ENCODE results near the gene NPC1. TPM values are rescaled to one million over a fixed set of nuclear protein-coding genes. Genes with fewer than 3 reads are reported as not detected.
"Not testable (repeated sequence)": the region's sequence is repeated elsewhere in the genome, so short reads cannot be mapped to it uniquely, and the experiment has no call there.

The NPC1 gene
- polyA plus RNA-seq, 3 donors from 2014 or later, result 25.1 to 83.2 (median 47.2) TPM

DNA sequence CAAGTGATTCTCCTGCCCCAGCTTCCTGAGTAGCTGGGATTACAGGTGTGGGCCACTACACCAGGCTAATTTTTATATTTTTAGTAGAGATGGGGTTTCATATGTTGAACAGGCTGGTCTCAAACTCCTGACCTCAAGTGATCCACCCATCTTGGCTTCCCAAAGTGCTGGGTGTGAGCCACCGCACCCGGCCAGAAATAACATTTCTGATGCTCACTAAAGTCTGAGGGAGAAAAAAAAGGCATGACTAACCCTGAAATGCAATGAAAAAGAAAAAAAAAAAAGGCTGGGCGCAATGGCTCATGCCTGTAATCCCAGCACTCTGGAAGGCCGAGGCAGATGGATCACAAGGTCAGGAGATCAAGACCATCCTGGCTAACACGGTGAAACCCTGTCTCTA is 96.7 kb downstream of the NPC1 start:
- DNase-seq, H3K36me3 Mint-ChIP-seq, H3K27ac Mint-ChIP-seq: not testable (repeated sequence)

DNA sequence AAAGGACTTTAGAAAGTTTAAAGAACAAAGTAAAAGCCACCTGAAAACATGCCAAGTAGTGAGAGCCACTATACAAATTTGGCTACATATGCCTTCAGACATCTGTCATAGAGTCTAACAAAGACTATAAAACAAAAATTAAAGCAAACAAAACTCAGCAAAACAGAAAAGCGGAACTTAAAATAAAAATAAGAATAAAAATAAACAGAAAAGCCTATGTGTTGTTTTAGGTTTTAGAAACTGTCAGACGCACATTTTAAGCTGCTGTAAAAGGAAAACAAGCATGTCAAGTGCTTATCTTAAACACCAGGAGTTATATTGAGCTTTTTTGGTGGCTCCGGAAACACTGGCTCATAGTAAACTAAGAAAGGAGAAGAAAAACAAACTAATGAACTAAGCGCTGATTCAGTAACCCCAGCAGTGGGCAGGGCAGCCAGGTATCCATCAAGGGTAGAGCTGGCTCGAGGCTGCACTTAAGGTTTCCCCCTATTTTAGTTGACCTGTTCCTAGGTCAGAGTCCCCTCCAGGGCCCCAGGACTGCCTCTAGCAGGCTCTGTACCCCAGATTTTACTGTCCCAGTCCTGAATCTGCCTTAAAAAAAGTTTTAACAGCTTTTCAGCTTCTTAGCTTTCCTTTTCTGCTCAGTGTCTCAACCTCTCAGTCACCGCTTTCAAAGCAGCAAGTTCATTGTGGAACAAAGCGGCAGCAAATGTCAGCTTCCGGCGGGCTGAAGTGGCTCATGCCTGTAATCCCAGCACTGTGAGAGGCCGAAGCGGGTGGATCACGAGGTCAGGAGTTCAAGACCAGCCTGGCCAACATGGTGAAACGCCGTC is 98.4 kb downstream of the NPC1 start:
- Mint-ChIP-seq H3K4me3 (peak overlapping the region; percentile 68 to 87 (median 79)), H3K36me3 (peaks cover 0 to 3% (median 0%) of the 10 kb centered on the region in 3 donors), H3K9me3 (no peaks in the 10 kb centered on the region), H3K4me1 (peaks cover 16 to 20% of the 10 kb centered on the region in 2 donors), H3K27me3 (ENCODE audit: low read depth in 3 of 3) (peaks cover 2 to 6% (median 2%) of the 10 kb centered on the region in 3 donors), H3K27ac (peak overlapping the region; percentile 86 to 92 (median 86))
- DNase-seq, result peak; percentile 42 to 57 (median 46)

More for the DNA sequence above, 96.7 kb downstream of the NPC1 start:
- H3K9me3 Mint-ChIP-seq; H3K27me3 Mint-ChIP-seq (ENCODE audit: low read depth in 3 of 3); H3K4me3 Mint-ChIP-seq: not testable (repeated sequence)
- peaks cover 16 to 20% of the 10 kb centered on the region in 2 donors for H3K4me1 Mint-ChIP-seq

DNA sequence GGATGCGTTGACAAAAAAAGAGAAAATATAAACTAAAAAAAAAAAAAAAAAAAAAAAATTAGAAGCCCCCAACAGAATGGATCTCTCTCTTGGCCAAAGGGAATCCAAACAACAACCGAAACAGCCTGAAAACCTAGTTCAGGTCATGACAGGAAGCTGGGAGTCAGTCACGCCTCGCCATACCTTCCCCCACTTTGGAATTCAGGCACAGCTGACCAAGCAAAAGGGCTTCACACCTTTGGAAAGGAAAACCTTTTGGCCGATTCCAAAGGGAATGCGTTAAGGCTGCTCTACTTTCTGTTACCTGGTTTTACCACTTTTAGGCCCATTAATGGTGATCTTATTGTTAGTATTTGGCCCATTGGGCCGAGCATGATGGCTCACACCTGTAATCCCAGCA is 100.9 kb downstream of the NPC1 start:
- Mint-ChIP-seq H3K27me3 (ENCODE audit: low read depth in 3 of 3) (peaks cover 2 to 6% (median 2%) of the 10 kb centered on the region in 3 donors), H3K4me3 (no peak overlapping the region), H3K36me3 (peaks cover 0 to 14% (median 9%) of the 10 kb centered on the region in 3 donors), H3K27ac (peak overlapping the region in 2 of 6 donors; percentile 30 to 36), H3K4me1 (peaks cover 16 to 19% of the 10 kb centered on the region in 2 donors), H3K9me3 (no peaks in the 10 kb centered on the region)
- no peak for DNase-seq

DNA sequence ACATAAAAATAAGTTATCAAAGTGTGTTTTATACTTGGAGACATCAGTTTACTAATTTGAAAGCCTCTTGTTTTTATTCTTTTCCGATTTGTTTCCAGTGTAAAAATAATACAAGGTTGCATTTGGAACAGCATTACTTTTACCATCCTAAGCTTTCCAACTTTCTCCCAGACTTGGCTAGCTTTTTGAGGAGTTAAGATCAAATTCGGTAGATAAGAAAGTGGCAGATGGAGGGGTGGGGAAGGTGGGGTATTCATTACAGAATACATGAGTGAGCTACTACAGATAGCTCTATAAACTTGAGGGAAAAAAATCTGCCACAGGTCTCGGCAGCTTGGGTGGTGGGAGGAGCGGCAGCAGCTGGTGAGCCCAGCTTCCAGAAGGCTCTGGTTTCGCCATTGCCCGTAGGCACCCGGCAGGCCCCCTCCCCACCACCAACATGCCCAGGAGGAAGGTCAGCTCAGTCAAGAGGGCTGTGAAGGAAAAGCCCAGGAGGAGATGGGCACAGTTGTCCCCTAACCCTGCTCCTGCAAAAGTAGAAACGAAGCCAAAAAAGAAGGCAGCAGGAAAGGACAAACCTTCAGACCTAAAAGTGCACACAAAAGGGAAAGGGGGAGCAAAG is 101.6 kb downstream of the NPC1 start:
- peak overlapping the region in 3 of 6 donors; percentile 34 to 81 (median 43) for H3K27ac Mint-ChIP-seq
- H3K4me1 Mint-ChIP-seq, result peaks cover 14 to 15% of the 10 kb centered on the region in 2 donors
- no peak overlapping the region for H3K4me3 Mint-ChIP-seq
- peaks cover 2 to 3% (median 2%) of the 10 kb centered on the region in 3 donors for H3K27me3 Mint-ChIP-seq (ENCODE audit: low read depth in 3 of 3)
- no peaks in the 10 kb centered on the region for H3K9me3 Mint-ChIP-seq
- no peak for DNase-seq
- H3K36me3 Mint-ChIP-seq, result peaks cover 5 to 21% (median 16%) of the 10 kb centered on the region in 3 donors

Other genes starting within 250 kb of the NPC1 start
- 10 to 100 TPM; 48.6 to 79.3 (median 72.8) TPM for gene RIOK3, start 133.2 kb downstream of the NPC1 start, polyA plus RNA-seq
- 10 to 100 TPM; 33.4 to 67.1 (median 39.0) TPM for gene RMC1, start 83.0 kb downstream of the NPC1 start, polyA plus RNA-seq
- gene ANKRD29, start 76.4 kb upstream of the NPC1 start, polyA plus RNA-seq, result under 1 TPM in 1 of 3 donors, not detected in 2; 0.59 TPM
- not detected for gene LAMA3, start 102.9 kb upstream of the NPC1 start, polyA plus RNA-seq